PFSK-1 (cell line): ENCODE data around the gene SVIL.

Experiments used
- FOXP2 ChIP-seq: optimal IDR thresholded peaks from 2 replicates; pipeline ENCODE3; 2011; ENCODE audit warnings: borderline replicate concordance, control low read depth, inconsistent platforms; ENCODE audit not compliant: insufficient read depth; ENCODE audit errors: extremely low read length, extremely low read depth
- POLR2AphosphoS5 ChIP-seq: IDR thresholded peaks from 2 replicates; pipeline ENCODE4 v1.6.1; 2012; ENCODE audit warnings: low read depth, mild to moderate bottlenecking, control low read depth, low read length, moderate library complexity
- REST ChIP-seq, 2 experiments: IDR thresholded peaks; 2 replicates each; pipeline versions ENCODE4 v1.6.1 to v1.8.0; 2011 to 2012; ENCODE audit warnings: low read depth in 2 of 2, low read length in 2 of 2, control low read depth in 1 of 2, inconsistent platforms in 1 of 2, mild to moderate bottlenecking in 1 of 2, moderate library complexity in 1 of 2; ENCODE audit not compliant: insufficient read depth in 1 of 2
- SIN3A ChIP-seq: IDR thresholded peaks from 2 replicates; pipeline ENCODE4 v1.6.1; 2012; ENCODE audit warnings: mild to moderate bottlenecking, low read length, moderate library complexity, borderline replicate concordance; ENCODE audit not compliant: insufficient read depth
- TAF1 ChIP-seq: IDR thresholded peaks from 2 replicates; pipeline ENCODE4 v1.6.1; 2012; ENCODE audit warnings: low read length, control low read depth, borderline replicate concordance; ENCODE audit not compliant: insufficient read depth

Gene SVIL

GRCh38 chr10:29415876-29416275 lies 218.9 kb downstream of the SVIL start:
- TF ChIP-seq REST (IDR thresholded peaks at IDR 0.05; ENCODE audit: insufficient read depth in 1 of 2, low read depth in 2 of 2, low read length in 2 of 2) (no peak), FOXP2 (no peak), POLR2AphosphoS5 (no peak)

DNA sequence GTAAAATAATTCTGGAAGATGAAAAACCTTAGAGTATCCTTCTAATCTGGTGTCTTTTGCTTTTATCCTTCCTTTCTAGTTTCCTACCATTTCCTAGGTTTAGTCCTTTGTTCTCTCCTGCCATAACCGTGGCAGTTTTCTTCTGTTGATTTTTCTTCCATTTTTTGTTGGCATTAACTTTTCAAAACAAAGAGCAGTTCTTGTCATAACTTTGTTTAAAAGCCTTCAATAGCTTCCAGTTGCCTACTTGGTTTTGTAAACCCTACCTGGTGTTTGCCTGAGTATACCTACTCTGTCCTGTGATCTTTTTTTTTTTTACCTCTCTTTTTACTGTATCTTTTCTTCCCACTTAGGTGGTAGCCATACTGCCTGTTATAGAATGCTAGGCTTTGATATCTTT lies 220.3 kb downstream of the SVIL start:
- no peak for TF ChIP-seq FOXP2
- TF ChIP-seq REST (IDR thresholded peaks at IDR 0.05; ENCODE audit: insufficient read depth in 1 of 2, low read depth in 2 of 2, low read length in 2 of 2), result no peak
- no peak for TF ChIP-seq SIN3A
- no peak for TF ChIP-seq TAF1
- TF ChIP-seq POLR2AphosphoS5, result no peak

GRCh38 chr10:29412485-29412884 lies 222.3 kb downstream of the SVIL start:
- TF ChIP-seq TAF1 (no peak), SIN3A (no peak), FOXP2 (no peak), REST (IDR thresholded peaks at IDR 0.05; ENCODE audit: insufficient read depth in 1 of 2, low read depth in 2 of 2, low read length in 2 of 2) (no peak)

DNA sequence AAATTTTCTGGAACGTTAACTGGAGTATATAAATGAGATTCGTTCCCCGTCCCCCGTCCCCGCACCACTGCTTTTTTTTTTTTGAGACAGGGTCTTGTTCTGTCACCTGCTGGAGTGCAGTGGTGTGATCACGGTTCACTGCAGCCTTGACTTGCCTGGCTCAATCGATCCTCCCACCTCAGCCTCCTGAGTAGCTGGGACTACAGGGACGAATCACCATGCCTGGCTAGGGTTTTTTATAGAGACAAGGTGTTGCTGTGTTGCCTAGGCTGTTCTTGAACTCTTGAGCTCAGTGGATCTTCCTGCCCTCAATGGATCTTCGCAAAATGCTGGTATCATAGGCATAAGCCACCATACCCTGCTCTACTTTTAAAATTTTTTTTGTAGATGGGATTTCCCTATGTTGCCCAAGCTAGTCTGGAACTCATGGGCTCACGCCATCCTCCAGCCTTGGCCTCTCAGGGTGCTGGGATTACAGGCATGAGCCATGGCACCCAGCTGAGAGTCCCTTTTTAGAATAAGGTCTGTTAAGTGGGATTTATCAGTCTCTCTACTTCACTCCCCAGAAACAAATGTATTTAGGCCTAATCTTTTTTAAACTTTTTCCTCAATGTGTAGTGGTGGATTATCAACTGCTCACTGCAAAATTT lies 223.0 kb downstream of the SVIL start:
- TF ChIP-seq FOXP2 (no peak), POLR2AphosphoS5 (no peak), SIN3A (no peak), TAF1 (no peak)

GRCh38 chr10:29409241-29410054 lies 225.3 kb downstream of the SVIL start:
- TF ChIP-seq POLR2AphosphoS5, result peak; percentile 83
- TF ChIP-seq FOXP2, result no peak
- TF ChIP-seq REST (IDR thresholded peaks at IDR 0.05; ENCODE audit: insufficient read depth in 1 of 2, low read depth in 2 of 2, low read length in 2 of 2), result no peak
- peak; percentile 36; the same call in 1 of the 2 replicates for TF ChIP-seq SIN3A
- peak; percentile 70; the same call in 1 of the 2 replicates for TF ChIP-seq TAF1
